NCI-H1105 treated with DMSO at 0.1 percent for 48 hours (cell line): Measurements from ENCODE around the gene MX1.

ENCODE experiments used
- DNase-seq: peaks from one replicate; lab custom pipeline; 2025; lab: John Stamatoyannopoulos, UW

MX1 gene

GRCh38 chr21:41491412-41491811 is 65.4 kb downstream of the MX1 start:
- no peak for DNase-seq

DNA sequence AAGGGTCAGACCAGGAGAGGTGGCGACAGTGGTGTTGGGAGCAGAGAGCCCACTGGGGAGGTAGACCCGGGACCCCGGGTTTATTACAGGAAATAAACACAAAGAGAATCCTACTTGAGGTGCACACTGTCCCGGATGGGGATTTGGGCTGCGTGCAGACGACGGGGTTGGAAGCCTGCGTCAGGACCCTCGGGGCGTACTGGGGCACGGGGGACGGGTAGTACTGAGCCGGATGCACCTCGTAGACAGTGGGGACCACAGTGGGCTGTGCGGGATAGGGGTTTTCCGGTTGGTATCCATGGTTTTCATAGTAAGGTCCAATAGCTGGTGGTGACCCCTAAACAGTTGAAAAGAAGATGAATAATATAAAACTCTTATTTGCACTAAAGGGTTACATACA is 68.2 kb downstream of the MX1 start:
- DNase-seq = no peak

DNA sequence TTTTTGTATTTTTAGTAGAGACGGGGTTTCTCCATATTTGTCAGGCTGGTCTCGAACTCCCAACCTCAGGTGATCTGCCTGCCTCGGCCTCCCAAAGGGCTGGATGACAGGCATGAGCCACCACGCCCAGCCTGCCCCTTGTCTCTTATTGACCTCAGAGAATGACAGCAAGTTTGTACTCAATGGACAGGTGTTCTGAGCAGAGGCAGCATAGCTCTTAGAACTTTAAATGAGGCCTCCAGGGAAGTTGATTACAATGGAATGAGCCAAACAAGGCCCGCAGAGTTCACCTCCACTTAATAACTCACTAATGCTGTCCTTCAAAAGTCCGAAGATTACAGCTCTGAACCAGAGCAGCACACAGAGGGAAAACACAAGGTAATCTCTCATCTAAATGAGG is 71.0 kb downstream of the MX1 start:
- DNase-seq = no peak

- no peak for DNase-seq
Measured at GRCh38 chr21:41497788-41498187, 71.7 kb downstream of the MX1 start.

DNA sequence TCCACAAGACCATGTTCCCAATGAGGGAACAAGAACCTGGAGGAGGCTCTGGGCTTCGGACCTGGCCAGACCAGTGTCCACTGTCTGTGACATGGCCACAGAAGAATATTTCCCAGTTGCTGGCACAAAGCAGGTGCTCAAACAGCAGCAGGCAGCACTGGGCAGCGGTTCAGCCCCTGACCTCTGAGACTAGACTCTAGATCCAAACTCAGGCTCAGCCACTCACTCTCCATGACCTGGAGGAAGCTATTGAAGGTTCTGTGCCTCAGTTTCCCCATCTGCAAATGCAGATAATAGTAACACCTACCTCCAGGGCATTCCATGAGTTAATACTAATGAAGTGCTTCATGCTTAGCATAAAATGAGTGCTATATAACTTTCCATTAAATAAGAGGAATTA is 73.9 kb downstream of the MX1 start:
- DNase-seq = no peak

GRCh38 chr21:41500363-41500762 is 74.3 kb downstream of the MX1 start:
- DNase-seq = no peak

- no peak for DNase-seq
Measured at GRCh38 chr21:41500931-41501381, 74.9 kb downstream of the MX1 start.

DNA sequence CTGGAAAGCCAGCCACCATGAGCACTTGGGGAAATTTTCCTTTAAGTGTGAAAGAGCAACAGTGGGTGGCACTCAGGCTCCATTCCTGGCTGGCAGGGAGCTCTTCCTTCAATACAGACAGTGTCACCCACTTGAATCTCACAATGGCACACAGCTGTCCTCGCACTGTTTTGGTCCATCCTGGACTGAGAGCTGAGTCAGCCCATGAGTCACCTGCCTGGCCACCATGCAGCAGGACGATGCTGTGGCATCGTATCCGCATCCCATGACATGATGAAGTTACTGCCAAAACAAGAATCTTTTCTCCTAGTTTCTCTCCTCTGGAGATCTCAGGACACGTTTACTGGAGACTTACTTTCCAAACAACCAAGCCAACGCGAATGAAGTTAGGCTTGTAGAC is 75.9 kb downstream of the MX1 start:
- DNase-seq = no peak

GRCh38 chr21:41503331-41503730 is 77.3 kb downstream of the MX1 start:
- DNase-seq = no peak

DNA sequence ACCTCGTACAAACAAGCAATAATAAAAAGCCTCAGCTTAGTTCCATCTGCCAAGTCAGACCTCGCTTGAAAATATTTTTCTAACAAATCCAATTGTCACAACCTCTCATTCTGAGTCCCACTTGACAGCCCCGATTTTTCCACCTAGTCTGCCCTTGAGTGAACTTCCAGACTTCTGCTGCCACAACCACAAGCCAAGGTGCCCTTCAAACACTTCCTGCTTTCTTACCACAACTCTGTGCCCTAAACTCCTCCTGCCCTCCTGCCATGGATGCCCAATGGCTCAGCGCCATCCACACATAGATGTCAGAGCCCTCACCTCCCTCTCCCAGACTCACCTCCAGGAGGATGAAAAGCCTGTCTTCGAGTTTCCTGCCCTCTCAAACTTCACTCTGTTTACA is 78.0 kb downstream of the MX1 start:
- DNase-seq = no peak

DNA sequence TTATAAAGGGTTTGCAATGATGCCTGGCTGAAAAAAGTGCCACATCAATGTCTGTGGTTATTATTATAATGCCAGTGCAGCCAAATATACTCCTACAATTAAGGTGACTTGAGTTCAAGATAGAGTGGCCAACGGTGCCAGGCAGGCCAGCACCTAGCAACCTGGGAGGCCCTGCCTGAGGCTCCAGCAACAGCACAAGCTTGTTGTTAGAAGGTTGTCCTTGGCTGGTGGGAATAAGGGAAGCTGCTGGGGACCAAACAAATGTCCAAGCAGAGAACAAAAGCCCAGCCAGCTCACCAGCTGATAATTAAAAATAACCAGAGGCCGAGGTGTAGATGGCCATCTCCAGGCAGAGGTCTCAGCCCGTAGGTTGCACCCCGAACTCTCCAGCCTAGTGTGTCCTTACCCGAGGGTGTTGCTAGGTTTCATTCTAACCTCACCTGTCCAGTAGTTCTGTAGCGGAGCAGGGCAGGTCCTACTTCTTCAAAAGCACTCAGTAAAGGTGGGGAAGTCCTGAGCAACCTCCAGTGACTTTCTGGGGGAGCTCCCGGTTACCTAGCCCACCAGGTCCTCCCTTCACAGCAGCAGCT is 80.1 kb downstream of the MX1 start:
- DNase-seq = no peak

- no peak for DNase-seq
Measured at GRCh38 chr21:41506611-41507520, 80.8 kb downstream of the MX1 start.

- DNase-seq = no peak
Measured at GRCh38 chr21:41507521-41508414, 81.7 kb downstream of the MX1 start, which contains the start of gene TMPRSS2. TMPRSS2 (minus strand) TSS chr21:41508158; CDS start chr21:41498133, 10,025 bp downstream.

GRCh38 chr21:41508415-41509144 is 82.5 kb downstream of the MX1 start:
- DNase-seq = no peak
